Activated naive CD8-positive, alpha-beta T cell treated with anti-CD3 and anti-CD28 coated beads for 36 hours (primary cell): ENCODE measurements around the gene BRD3OS. TPM values are rescaled to one million over a fixed set of nuclear protein-coding genes. Genes with fewer than 3 reads are reported as not detected.

Experiments
- DNase-seq: peaks from one replicate; pipeline ENCODE4 v3.0.0; 2021
- H3K27ac Mint-ChIP-seq: one replicate; pipeline ENCODE4 v1.8.0; 2022; ENCODE audit warnings: mild to moderate bottlenecking, moderate library complexity, mixed read lengths
- H3K27me3 Mint-ChIP-seq: one replicate; pipeline ENCODE4 v1.8.0; 2022; ENCODE audit warnings: mild to moderate bottlenecking, mixed read lengths
- H3K36me3 Mint-ChIP-seq: one replicate; pipeline ENCODE4 v1.8.0; 2021; ENCODE audit warnings: mild to moderate bottlenecking, mixed read lengths
- H3K4me1 Mint-ChIP-seq: one replicate; pipeline ENCODE4 v1.8.0; 2021; ENCODE audit warnings: mixed read lengths
- H3K4me3 Mint-ChIP-seq: one replicate; pipeline ENCODE4 v1.8.0; 2022; ENCODE audit warnings: mild to moderate bottlenecking, moderate library complexity, mixed read lengths
- H3K9me3 Mint-ChIP-seq: one replicate; pipeline ENCODE4 v1.8.0; 2022; ENCODE audit warnings: mixed read lengths
- total RNA-seq, 2 experiments: library from RNA; stranded (reverse); gene quantifications; one replicate each; pipeline ENCODE4 v1.2.3, GENCODE V29; 2021

BRD3OS gene
- total RNA-seq, 2 experiments from 2014 or later, result 12.6 to 12.7 TPM

DNA sequence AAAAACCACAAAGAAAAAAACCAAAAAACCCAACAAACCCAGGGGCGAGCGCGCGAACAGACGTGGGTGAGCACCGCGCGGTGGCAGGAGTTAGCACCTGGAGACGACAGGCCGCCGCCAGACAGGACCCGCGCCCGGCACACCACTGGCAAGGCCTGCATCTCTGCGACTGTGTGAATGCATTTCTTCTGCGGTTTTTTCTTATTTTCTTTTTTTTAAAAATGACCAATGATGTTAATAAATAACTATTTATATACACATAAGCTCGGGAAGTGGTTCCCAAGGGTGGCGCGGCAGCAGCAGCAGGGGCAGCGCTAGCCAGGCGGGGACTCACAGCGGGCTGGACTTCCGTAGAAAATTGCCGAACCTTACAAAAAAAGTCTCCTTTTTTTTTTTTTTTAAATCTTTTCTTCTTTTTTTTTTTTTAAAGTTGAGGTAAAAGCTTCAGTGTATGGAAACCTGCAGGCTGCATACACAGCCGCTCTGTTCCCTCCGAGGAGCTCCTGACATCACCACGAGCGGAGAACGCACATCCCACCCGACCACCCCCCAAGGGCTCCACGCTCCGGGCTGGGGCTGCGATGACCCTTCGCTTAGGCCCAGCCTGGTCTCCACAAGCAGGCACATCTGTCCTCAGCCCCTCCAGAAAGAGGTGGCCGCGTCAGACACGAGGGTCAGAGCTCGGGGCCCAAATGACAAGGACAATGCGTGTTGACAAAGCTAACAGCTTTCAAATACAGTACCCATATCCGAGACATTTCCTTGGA is 7.4 kb downstream of the BRD3OS start:
- Mint-ChIP-seq H3K4me3 (no peak overlapping the region), H3K9me3 (no peaks in the 10 kb centered on the region), H3K27me3 (no peaks in the 10 kb centered on the region), H3K36me3 (peaks cover 11% of the 10 kb centered on the region), H3K4me1 (no peaks in the 10 kb centered on the region), H3K27ac (no peak overlapping the region)
- no peak for DNase-seq

DNA sequence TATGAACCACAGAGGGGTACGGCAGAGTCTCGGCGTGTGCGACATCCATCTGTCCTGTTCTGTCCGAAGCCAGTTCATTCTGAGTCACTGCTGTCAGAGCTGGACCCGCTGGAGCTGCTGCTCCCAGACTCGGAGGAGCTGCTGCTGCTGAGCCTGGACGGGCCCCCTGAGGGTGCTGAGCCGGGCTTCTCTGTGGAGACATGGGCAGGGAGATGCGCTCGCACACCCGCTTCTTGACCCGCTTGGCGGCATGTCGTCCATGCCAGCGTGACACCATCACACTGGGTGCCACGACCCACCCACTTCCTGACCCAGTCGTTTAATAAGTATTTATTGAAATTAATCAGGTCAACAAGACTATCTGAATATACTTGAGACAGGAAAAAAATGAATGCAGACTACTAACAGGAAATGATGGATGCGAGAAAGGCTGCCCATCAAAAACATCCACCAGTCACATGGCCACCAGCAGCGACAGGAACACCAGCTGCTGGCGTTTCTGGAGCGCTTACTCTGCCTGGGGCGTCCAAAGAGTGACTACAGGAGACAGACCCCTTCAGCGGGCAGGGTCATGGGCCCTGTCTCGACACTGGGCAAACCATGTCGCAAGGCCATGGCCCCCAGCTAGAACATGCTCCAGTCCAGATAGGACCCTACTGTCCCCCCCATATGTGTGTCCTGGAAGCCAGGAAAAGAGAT is 8.4 kb downstream of the BRD3OS start:
- no peak for DNase-seq
- Mint-ChIP-seq H3K27me3 (no peaks in the 10 kb centered on the region), H3K9me3 (no peaks in the 10 kb centered on the region), H3K4me3 (no peak overlapping the region), H3K4me1 (no peaks in the 10 kb centered on the region), H3K36me3 (peaks cover 21% of the 10 kb centered on the region), H3K27ac (no peak overlapping the region)

DNA sequence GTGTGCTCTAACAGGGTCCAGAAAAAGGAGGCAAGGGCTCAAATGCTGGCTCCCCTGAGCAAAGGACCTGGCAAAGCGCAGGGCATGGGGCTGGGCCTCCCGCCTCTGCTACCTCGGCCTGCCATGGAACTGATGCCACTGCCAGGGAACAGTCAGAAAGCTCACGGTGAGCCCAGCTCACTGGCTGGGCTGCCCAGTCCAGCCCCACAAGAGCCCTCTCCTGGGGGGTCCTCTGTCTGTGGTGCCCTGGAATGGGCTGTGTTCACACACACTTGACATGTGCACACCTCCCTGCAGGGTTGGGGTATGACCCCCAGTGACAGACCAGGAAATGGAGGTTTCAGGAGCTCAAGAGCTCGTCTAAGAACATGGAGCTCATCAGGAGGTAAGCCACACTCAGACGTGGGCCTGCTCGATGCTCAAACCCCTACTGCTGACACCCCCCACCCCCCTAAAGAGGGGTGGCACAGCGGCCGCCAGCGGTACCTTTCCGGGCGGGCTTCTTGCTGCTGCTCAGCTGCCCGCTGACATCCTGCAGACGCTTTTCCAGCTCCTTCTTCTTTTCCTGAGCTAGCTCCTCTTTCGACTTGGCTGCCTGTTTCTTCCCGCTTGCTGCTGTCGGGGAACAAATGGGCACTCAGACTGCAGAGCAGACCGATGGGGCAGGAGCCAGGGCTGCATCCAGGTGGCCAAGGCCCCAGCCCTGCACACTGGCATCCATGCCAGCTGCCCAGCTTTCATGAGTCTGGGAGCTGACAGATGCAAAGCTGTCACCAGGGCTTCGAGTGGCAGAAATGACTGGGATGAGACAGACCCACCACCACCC is 9.1 kb downstream of the BRD3OS start:
- H3K27ac Mint-ChIP-seq, result no peak overlapping the region
- no peaks in the 10 kb centered on the region for H3K27me3 Mint-ChIP-seq
- peaks cover 5% of the 10 kb centered on the region for H3K9me3 Mint-ChIP-seq
- no peaks in the 10 kb centered on the region for H3K4me1 Mint-ChIP-seq
- no peak for DNase-seq
- H3K4me3 Mint-ChIP-seq, result no peak overlapping the region
- peaks cover 29% of the 10 kb centered on the region for H3K36me3 Mint-ChIP-seq

DNA sequence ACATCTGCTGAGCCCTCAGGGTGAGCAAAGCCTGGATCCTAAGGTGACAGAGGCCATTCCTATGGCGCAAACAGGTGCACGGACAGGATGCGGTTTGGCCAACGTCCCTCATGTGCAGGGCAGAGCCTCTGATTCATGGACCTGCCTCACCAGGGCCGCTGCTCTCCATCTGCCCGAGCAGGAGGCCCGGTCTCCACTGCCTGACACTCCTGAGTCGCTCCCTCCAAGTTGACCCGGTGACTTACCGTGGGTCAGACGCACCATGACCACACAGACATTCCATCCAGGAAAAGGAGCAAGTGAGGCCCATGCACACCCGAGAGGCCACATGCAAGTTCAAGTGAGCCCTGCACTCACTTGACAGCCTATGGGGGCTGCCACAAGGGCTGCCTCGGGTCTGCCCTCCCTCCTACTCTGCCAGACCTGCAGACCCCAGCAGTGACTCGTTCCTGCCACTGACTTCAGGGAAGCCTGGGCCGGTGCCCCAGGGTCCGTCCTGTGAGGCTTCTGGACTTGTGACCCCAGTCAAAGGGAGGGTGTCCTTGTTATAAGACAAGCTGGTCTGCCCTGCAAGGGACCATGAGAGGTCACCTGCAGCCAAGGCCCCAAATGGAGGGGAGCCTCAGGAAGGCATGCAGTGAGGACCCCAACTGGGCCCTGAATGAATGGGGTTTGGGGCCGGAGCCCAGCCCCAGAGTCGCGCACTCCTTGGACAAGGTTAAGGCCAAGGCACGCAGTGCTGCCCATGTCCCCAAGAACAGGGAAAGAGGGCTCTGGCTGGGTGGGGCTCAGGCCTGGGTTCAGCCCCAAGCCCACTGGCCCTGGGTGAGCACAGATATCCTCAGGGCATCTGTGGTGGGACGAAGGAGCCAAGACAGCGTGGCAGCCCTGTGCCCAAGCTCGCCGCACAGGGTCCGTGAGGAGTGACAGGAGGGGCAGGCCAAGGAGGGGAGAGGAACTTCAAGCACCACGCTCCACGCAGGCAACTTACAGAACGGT is 10.1 kb downstream of the BRD3OS start:
- H3K27me3 Mint-ChIP-seq, result no peaks in the 10 kb centered on the region
- no peak overlapping the region for H3K27ac Mint-ChIP-seq
- no peak overlapping the region for H3K4me3 Mint-ChIP-seq
- no peaks in the 10 kb centered on the region for H3K4me1 Mint-ChIP-seq
- H3K36me3 Mint-ChIP-seq, result peaks cover 38% of the 10 kb centered on the region
- H3K9me3 Mint-ChIP-seq, result peaks cover 5% of the 10 kb centered on the region
- DNase-seq, result no peak

DNA sequence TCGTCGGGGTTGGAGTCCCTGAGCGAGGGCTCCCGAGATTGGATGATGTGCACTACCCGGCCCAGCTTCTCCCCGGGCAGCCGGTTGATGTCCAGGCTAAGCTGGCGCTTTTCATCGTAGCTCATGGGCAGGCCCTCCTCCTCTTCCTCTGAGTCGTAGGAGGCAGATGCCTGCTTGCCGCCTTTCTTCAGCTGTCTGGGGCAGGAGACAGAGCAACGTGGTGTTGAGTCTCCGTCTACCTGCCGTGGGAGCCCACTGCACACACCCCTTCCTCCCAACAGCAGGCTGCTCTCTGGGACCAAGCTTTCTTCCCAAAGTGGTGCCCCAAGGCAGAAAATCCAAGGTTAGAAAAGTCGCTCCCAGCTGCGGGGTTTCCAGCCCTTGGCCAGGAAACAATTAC is 10.8 kb downstream of the BRD3OS start:
- peaks cover 46% of the 10 kb centered on the region for H3K36me3 Mint-ChIP-seq

DNA sequence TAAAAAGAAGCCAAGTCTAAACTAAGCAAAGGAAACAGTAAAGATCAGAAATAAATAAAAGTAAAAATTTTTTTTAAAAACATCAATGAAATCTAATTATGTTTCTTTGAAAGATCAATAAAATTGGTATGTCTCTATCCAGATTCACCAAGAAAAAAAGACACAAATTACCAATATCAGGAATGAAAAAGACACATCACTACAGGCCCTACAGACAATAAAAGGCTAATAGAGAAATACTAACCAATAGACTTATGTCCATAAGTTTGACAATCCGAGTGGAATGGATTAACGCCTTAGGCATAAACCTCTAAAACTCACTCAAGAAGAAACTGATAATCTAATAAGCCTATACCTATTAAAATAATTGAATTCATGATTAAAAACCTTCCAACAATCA is 12.4 kb downstream of the BRD3OS start:
- Mint-ChIP-seq H3K27me3 (no peaks in the 10 kb centered on the region), H3K27ac (no peak overlapping the region), H3K4me3 (no peak overlapping the region), H3K9me3 (peaks cover 5% of the 10 kb centered on the region), H3K4me1 (no peaks in the 10 kb centered on the region), H3K36me3 (peaks cover 46% of the 10 kb centered on the region)
- no peak for DNase-seq

More for the DNA sequence above, 10.8 kb downstream of the BRD3OS start:
- no peak overlapping the region for H3K27ac Mint-ChIP-seq
- no peaks in the 10 kb centered on the region for H3K27me3 Mint-ChIP-seq
- no peak for DNase-seq
- no peaks in the 10 kb centered on the region for H3K4me1 Mint-ChIP-seq
- peaks cover 5% of the 10 kb centered on the region for H3K9me3 Mint-ChIP-seq
- H3K4me3 Mint-ChIP-seq, result no peak overlapping the region

DNA sequence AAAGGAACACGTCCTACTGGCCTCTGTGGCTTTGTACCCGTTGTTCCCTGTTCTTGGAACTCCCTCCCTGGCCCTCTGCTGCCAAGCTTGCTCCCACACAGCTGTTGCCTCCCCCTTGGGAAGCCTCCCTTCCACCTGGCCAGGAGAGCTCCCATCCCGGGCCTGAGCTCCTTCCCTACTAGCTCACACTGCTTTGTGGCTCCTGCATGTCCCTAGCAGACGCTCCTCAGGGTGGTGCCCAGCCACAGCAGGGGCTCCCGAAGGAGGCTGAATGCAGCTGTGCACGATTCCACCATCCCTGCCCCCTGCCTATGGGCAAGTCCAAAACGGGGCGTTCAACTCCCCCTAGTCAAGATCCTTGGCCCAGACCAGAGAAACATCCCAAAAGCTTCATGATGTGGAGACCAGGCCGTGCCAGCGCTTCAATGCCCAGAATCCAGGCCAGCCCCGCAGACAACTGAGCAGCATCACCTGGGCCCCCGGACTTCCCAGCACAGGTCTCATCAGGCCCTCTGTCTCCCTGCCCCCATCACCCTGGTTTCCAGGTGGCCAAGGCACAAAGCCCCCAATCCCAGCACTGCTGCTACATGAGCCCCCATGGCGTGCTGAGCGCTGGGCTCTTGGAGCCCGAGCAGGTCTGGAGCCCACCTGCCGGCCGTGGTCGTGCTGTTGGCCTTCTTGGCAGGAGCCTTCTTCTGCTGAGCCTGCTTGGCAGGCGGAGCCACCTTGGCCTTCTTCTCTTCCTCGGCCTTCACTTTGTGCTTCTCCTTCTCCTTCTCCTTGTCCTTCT is 14.3 kb downstream of the BRD3OS start:
- Mint-ChIP-seq H3K36me3 (peaks cover 43% of the 10 kb centered on the region), H3K9me3 (peaks cover 5% of the 10 kb centered on the region), H3K27me3 (no peaks in the 10 kb centered on the region), H3K4me3 (no peak overlapping the region), H3K27ac (no peak overlapping the region), H3K4me1 (no peaks in the 10 kb centered on the region)
- no peak for DNase-seq

DNA sequence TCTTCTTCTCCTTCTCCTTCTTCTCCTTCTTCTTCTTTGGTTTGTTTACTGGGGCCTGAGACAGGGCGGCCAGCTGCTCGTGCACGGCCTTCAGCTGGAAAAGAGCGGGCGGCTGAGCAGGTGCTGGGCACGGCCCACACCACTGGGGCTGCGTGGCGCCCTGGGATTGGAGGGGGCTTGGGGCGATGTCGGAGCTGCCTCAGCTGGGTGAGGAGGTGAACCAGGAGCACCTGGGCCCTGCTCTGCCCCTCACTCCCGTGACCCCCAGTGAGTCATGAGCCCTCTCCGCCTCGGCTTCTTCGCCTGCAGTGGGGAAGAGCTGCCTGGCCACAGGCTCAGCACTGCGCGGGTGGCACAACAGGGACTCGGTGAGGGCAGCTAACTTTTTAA is 14.9 kb downstream of the BRD3OS start:
- H3K27ac Mint-ChIP-seq, result no peak overlapping the region
- no peaks in the 10 kb centered on the region for H3K27me3 Mint-ChIP-seq
- DNase-seq, result no peak
- peaks cover 42% of the 10 kb centered on the region for H3K36me3 Mint-ChIP-seq
- H3K9me3 Mint-ChIP-seq, result peaks cover 5% of the 10 kb centered on the region
- no peak overlapping the region for H3K4me3 Mint-ChIP-seq
- no peaks in the 10 kb centered on the region for H3K4me1 Mint-ChIP-seq

DNA sequence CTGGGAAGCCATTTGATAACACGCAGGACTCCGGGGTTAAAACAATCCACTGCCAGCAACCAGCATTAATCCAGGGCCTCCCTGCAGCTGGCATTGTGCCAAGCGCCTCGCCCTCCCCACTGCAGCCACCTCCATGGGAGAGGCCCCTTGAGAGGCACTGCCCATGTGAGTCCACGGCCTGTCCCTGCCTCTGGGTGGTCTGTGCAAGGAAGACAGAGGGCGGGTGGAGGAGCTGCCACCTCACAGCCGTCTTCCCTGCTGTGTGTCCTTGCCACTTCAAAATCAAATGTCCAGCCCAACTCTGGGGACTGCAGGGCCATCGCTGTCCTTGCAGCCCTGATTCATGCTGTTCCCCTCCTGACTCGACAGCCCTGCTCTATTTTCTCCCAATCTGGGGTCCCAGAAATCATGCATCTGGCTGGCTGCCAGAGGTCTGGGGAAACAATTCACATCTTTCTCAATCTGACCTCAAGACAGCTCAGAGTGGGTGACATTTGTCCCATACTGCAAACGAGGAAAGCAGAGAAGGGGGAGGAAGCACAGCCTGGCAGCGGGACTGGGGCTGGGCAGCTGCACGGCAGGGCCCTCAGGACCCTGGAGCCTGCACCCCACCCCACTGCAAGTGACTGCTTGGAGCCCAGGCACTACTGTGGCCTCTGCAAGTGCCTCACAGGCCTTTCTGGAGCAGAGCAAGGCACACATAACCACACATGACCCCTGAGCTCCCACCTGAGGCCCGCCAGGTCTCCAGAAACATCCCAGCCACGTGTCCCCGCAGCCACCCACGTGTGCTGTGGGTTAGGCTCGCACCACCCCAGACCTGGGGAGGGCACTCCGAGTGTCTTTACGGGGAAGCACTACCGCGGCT is 15.7 kb downstream of the BRD3OS start:
- H3K4me3 Mint-ChIP-seq, result no peak overlapping the region
- no peaks in the 10 kb centered on the region for H3K4me1 Mint-ChIP-seq
- no peaks in the 10 kb centered on the region for H3K27me3 Mint-ChIP-seq
- no peak overlapping the region for H3K27ac Mint-ChIP-seq
- peaks cover 40% of the 10 kb centered on the region for H3K36me3 Mint-ChIP-seq
- no peak for DNase-seq
- peaks cover 5% of the 10 kb centered on the region for H3K9me3 Mint-ChIP-seq

DNA sequence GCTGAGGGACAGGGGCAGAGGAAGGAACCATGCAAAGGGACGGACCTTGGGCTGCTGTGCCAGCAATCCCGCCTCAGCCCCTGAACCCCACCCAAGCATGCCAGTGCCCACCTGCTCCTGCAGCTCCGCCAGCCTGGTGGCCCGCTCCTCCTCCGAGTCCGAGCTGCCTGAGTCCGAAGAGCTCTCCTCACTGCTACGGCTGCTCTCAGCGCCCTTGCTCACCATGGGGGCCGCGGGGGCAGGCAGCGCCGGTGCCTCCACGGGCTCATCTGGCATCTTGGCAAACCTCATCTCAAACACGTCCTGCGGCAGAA is 16.3 kb downstream of the BRD3OS start:
- peaks cover 5% of the 10 kb centered on the region for H3K9me3 Mint-ChIP-seq
- H3K4me3 Mint-ChIP-seq, result no peak overlapping the region
- H3K27me3 Mint-ChIP-seq, result no peaks in the 10 kb centered on the region
- DNase-seq, result no peak
- no peaks in the 10 kb centered on the region for H3K4me1 Mint-ChIP-seq
- H3K36me3 Mint-ChIP-seq, result peaks cover 37% of the 10 kb centered on the region
- no peak overlapping the region for H3K27ac Mint-ChIP-seq

DNA sequence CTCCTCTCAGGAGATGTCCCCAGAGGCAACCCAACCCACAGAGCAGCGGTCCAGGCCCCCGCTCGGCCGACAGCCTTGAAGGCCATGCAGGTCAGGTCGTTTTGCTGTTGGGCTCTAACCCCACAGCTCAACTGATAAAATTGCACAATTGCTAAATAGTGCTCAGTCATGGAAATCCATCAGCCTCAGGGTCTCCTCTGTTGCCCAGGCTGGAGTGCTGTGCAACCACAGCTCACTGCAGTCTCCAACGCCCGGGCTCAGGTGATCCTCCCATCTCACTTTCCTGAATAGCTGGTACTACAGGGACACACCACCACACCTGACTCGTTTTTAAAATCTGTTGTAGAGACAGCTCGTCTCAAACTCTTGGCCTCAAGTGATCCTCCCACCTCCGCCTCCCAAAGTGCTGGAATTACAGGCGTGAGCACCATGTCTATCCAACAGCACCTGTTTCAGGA is 18.3 kb downstream of the BRD3OS start:
- Mint-ChIP-seq H3K36me3 (peaks cover 26% of the 10 kb centered on the region), H3K4me1 (no peaks in the 10 kb centered on the region), H3K27me3 (no peaks in the 10 kb centered on the region), H3K4me3 (no peak overlapping the region), H3K27ac (no peak overlapping the region), H3K9me3 (peaks cover 5% of the 10 kb centered on the region)
- no peak for DNase-seq

DNA sequence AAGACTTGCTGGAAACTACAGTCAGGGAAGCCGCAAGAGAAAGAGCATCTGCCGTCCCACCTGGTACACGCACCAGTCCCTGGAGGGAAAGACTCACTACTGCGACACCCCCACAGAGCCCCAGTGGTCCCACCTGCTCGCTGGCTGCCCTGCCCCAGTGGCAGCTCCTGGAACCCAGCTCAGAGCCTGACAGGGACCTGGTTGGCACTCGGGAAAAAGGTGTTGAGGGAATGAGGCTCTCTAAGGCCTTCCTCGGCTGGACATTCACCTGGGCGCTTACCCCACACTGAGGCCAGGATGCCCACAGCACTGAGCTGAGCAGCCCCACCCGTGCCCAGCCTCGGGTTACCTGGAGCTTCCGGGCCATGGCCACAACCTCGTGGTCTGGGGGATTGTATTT is 19.7 kb downstream of the BRD3OS start:
- Mint-ChIP-seq H3K36me3 (peaks cover 12% of the 10 kb centered on the region), H3K4me3 (no peak overlapping the region), H3K9me3 (no peaks in the 10 kb centered on the region), H3K27ac (no peak overlapping the region), H3K27me3 (no peaks in the 10 kb centered on the region), H3K4me1 (no peaks in the 10 kb centered on the region)
- DNase-seq, result no peak

DNA sequence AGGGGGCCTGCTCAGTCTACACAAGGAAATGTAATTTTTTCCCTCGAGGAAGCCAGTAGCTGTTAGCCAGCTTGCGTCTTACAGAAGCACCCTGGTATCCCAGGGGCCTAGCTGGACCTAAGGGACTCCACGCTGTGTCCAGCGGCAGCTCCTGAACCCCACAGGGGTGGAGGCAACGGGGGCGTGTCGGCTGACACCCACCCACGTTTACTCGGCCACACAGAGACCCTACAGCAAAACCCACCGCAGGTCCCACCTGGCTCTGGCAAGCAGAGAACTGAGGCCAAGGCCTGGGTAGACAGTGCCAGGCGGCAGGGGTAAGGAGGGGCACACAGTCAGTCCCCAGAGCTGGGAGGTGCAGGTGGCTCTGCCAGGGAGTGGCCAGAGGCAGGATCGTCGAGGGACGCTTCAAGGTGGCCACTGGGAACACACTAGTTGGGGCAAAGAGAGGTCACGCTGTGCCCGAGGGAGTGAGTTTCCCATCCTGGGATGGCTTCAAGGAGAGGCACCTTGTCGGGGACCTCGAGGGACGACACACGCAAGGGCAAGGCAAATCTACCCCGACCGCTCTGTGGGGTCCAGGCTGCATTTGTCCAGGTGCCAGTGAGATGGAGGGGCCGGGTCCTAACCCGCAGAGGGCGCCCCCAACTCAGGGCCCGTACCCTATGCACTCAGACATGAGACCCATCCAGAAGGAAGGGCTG is 20.7 kb downstream of the BRD3OS start:
- H3K4me3 Mint-ChIP-seq, result no peak overlapping the region
- H3K36me3 Mint-ChIP-seq, result peaks cover 1% of the 10 kb centered on the region
- H3K4me1 Mint-ChIP-seq, result no peaks in the 10 kb centered on the region
- no peaks in the 10 kb centered on the region for H3K9me3 Mint-ChIP-seq
- DNase-seq, result no peak
- no peak overlapping the region for H3K27ac Mint-ChIP-seq
- no peaks in the 10 kb centered on the region for H3K27me3 Mint-ChIP-seq
